Measurements from ENCODE around the gene PFDN2. TPM values are rescaled to one million over a fixed set of nuclear protein-coding genes. Genes with fewer than 3 reads are reported as not detected.

PFDN2 gene
- total and polyA plus RNA-seq, 2 of the 4 experiments (the other 2 are of a cell fraction) = 62.4 to 179 TPM

- peaks cover 24% of the 10 kb centered on the region for H3K9me1 ChIP-seq (ENCODE audit: insufficient read depth, low read length)
- H4K5ac ChIP-seq (ENCODE audit: low read depth, low read length) = no peak overlapping the region
- no peaks in the 10 kb centered on the region for H4K20me1 ChIP-seq (ENCODE audit: insufficient read depth, low read length)
- peak overlapping the region; percentile 8 for H4K91ac ChIP-seq (ENCODE audit: insufficient read depth, low read depth, low read length)
- H3K36me3 ChIP-seq (ENCODE audit: control insufficient read depth, insufficient read depth, low read length) = no peaks in the 10 kb centered on the region
- no peak overlapping the region for H3K4me3 ChIP-seq (ENCODE audit: insufficient read depth, low read depth, low read length)
- peak overlapping the region; percentile 22; the same call in 2 of the 3 replicates for H2BK15ac ChIP-seq (ENCODE audit: low read depth, low read length)
- intact Hi-C loops (cut with micrococcal nuclease) (loop anchor here (5.0 kb wide), 1 partner anchor 37 kb away; the partner anchor contains the start of gene USF1), in situ Hi-C loops (cut with MboI; ENCODE audit: low sequenced_read_pairs) (no loop called here), dilution Hi-C loops (cut with HindIII; ENCODE audit: low sequenced_read_pairs, unreplicated experiment) (no loop called here)
- no peaks in the 10 kb centered on the region for H3K79me1 ChIP-seq (ENCODE audit: low read depth in 1 of 2, low read length in 2 of 2)
- H3K4me1 ChIP-seq (ENCODE audit: control insufficient read depth, insufficient read depth, low read length) = peaks cover 29% of the 10 kb centered on the region
- peak; percentile 23 for DNase-seq
- no TSS peak for BruUV-seq (replicated peaks)
- peak overlapping the region; percentile 44; the same call in 1 of the 2 replicates for H2BK120ac ChIP-seq (ENCODE audit: low read depth, low read length)
- H3K9ac ChIP-seq (ENCODE audit: low read depth, low read length) = no peak overlapping the region
- H3K27ac ChIP-seq (ENCODE audit: insufficient read depth, low read length) = no peak overlapping the region; the same call in 1 of the 2 replicates
- no peak overlapping the region for H3K56ac ChIP-seq (ENCODE audit: extremely low read depth, insufficient read depth, low read length)
- no peaks in the 10 kb centered on the region for H3K9me3 ChIP-seq (ENCODE audit: control insufficient read depth, insufficient read depth, low read length)
- peak overlapping the region; percentile 44 for H3K4ac ChIP-seq (ENCODE audit: low read depth, low read length)
- no peak overlapping the region for H3K23ac ChIP-seq (ENCODE audit: low read depth, low read length)
- H2AK5ac ChIP-seq (ENCODE audit: low read depth, low read length) = peak overlapping the region; percentile 59
- peak; percentile 7; the same call in 1 of the 2 replicates for ATAC-seq (ENCODE audit: low read depth)
- CTCF ChIA-PET = interaction anchor here (1.1 to 2.1 kb wide), 3 partner anchors 13 to 14 kb away, joined by 3 to 7 read pairs (median 5); partner anchors contain the start of gene KLHDC9
- peak overlapping the region; percentile 11; the same call in 1 of the 2 replicates for H3K18ac ChIP-seq (ENCODE audit: low read depth, low read length)
- H2AK9ac ChIP-seq (replicated peaks; ENCODE audit: low read depth, low read length, poor library complexity) = peak overlapping the region; percentile 19
- no peak overlapping the region for H2BK20ac ChIP-seq (ENCODE audit: low read depth, low read length)
- peak overlapping the region; percentile 50 for H2BK5ac ChIP-seq (ENCODE audit: low read depth, low read length, poor library complexity, severe bottlenecking)
- POLR2A ChIA-PET (ENCODE audit: unreplicated experiment) = no interaction called here
- H2AFZ ChIP-seq (replicated peaks; ENCODE audit: low read length, poor library complexity) = peak overlapping the region; percentile 92
- H3K4me2 ChIP-seq (ENCODE audit: low read depth, low read length) = no peak overlapping the region
- peak overlapping the region; percentile 20 for H3K14ac ChIP-seq (replicated peaks; ENCODE audit: low read depth, low read length)
- 85 to 100% methylated on average over 1 to 3 of the region's 10 CpGs for WGBS, 2 experiments (ENCODE audit: extremely low coverage in 2 of 2, insufficient read length in 1 of 2)
- H3K27me3 ChIP-seq (ENCODE audit: control insufficient read depth, insufficient read depth, low read length) = no peaks in the 10 kb centered on the region
- peak overlapping the region; percentile 10 to 37; a peak in 2 of 4 replicates for H4K8ac ChIP-seq (ENCODE audit: low read depth in 2 of 2, low read length in 2 of 2)
- TF ChIP-seq NFE2L2 (IDR thresholded peaks at IDR 0.05; ENCODE audit: low read depth, low read length) (no peak), RCOR1 (IDR thresholded peaks at IDR 0.05; ENCODE audit: insufficient replicate concordance, low read length) (no peak), RFX5 (IDR thresholded peaks at IDR 0.05; ENCODE audit: low read depth, low read length) (no peak), MAFK (IDR thresholded peaks at IDR 0.05; ENCODE audit: low read depth, low read length) (no peak), CEBPB (IDR thresholded peaks at IDR 0.05; ENCODE audit: low read depth, low read length) (no peak), BHLHE40 (IDR thresholded peaks at IDR 0.05; ENCODE audit: low read depth, low read length) (no peak), ELK1 (IDR thresholded peaks at IDR 0.05; ENCODE audit: borderline replicate concordance, low read depth, low read length) (no peak), USF2 (IDR thresholded peaks at IDR 0.05; ENCODE audit: low read depth, low read length) (no peak), MAZ (IDR thresholded peaks at IDR 0.05; ENCODE audit: borderline replicate concordance, low read depth, low read length) (no peak), MXI1 (IDR thresholded peaks at IDR 0.05; ENCODE audit: borderline replicate concordance, low read depth, low read length) (no peak), POLR2A (IDR thresholded peaks at IDR 0.05; ENCODE audit: low read depth, low read length) (no peak), SMC3 (IDR thresholded peaks at IDR 0.05; ENCODE audit: low read depth, low read length) (no peak), CTCF (conservative IDR thresholded peaks at IDR 0.05; ENCODE audit: low read depth, low read length) (no peak), FOS (IDR thresholded peaks at IDR 0.05; ENCODE audit: low read depth, low read length) (no peak)
Measured at GRCh38 chr1:161083748-161084596, 33.9 kb downstream of the PFDN2 start.
